ENCODE results near the gene TBX10.
"Not testable (repeated sequence)": the region's sequence is repeated elsewhere in the genome, so short reads cannot be mapped to it uniquely, and the experiment has no call there.

DNA sequence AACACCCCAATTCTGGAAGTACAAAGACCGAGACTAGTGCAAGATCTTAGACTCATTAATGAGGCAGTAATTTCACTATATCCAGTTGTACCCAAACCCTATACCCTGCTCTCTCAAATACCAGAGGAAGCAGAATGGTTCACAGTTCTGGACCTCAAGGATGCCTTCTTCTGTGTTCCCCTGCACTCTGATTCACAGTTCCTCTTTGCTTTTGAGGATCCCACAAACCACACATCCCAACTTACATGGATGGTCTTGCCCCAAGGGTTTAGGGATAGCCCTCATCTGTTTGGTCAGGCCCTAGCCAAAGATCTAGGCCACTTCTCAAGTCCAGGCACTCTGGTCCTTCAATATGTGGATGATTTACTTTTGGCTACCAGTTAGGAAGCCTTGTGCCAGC, 15.8 kb downstream of the TBX10 start:
- TF ChIP-seq ZNF274 (IDR thresholded peaks at IDR 0.05; ENCODE audit: low read depth, low read length); YY1 (IDR thresholded peaks at IDR 0.05; ENCODE audit: insufficient read depth, insufficient read length); SUZ12 (IDR thresholded peaks at IDR 0.05; ENCODE audit: extremely low read depth, insufficient read depth, insufficient read length): not testable (repeated sequence)

Measured in NT2/D1 (cell line).